HG02943 (cell line): Measurements from ENCODE around the gene GEMIN2.
"Not testable (repeated sequence)": the region's sequence is repeated elsewhere in the genome, so short reads cannot be mapped to it uniquely, and the experiment has no call there.

ENCODE experiments used
- ATAC-seq: cut with Tn5 transposase; IDR thresholded peaks from one replicate; pipeline ENCODE4 v1.9.1; 2021; ENCODE audit warnings: mild to moderate bottlenecking, low read depth, moderate library complexity; ENCODE audit not compliant: unreplicated experiment

Gene GEMIN2

GRCh38 chr14:39114073-39114838 lies at the start of gene GEMIN2:
TSS of gene GEMIN2 (plus strand) at chr14:39114323. CDS start at chr14:39114339, 16 bp downstream.
- peak; percentile 84 for ATAC-seq

GRCh38 chr14:39069169-39069805 lies 44.8 kb upstream of the GEMIN2 start:
- not testable (repeated sequence) for ATAC-seq

GRCh38 chr14:39069923-39070322 lies 44.2 kb upstream of the GEMIN2 start:
- no peak for ATAC-seq

- no peak for ATAC-seq
These were observed 43.0 kb upstream of the GEMIN2 start for GRCh38 chr14:39071096-39071495.

GRCh38 chr14:39080886-39081285 lies 33.2 kb upstream of the GEMIN2 start:
- no peak for ATAC-seq

- ATAC-seq: no peak
These were observed 31.0 kb upstream of the GEMIN2 start for GRCh38 chr14:39083127-39083526.

- no peak for ATAC-seq
These were observed 28.2 kb upstream of the GEMIN2 start for GRCh38 chr14:39085933-39086332.

- ATAC-seq: no peak
These were observed 26.6 kb upstream of the GEMIN2 start for GRCh38 chr14:39087493-39087892.

- ATAC-seq: no peak
These were observed 23.5 kb upstream of the GEMIN2 start for GRCh38 chr14:39090548-39091111.

GRCh38 chr14:39091716-39092115 lies 22.4 kb upstream of the GEMIN2 start:
- no peak for ATAC-seq

- ATAC-seq: no peak
These were observed 19.6 kb upstream of the GEMIN2 start for GRCh38 chr14:39094515-39094914.

GRCh38 chr14:39097159-39097558 lies 17.0 kb upstream of the GEMIN2 start:
- no peak for ATAC-seq

- not testable (repeated sequence) for ATAC-seq
These were observed 14.9 kb upstream of the GEMIN2 start for GRCh38 chr14:39099215-39099614.

GRCh38 chr14:39099748-39100147 lies 14.4 kb upstream of the GEMIN2 start:
- no peak for ATAC-seq

GRCh38 chr14:39102265-39102968 lies 11.7 kb upstream of the GEMIN2 start:
- ATAC-seq: peak; percentile 16

GRCh38 chr14:39102969-39103957 lies 10.9 kb upstream of the GEMIN2 start, which contains the start of gene SEC23A:
TSS of gene SEC23A (minus strand) at chr14:39103235. CDS start at chr14:39096118, 7,117 bp downstream.
- ATAC-seq: peak; percentile 90

- ATAC-seq: not testable (repeated sequence)
These were observed 9.9 kb upstream of the GEMIN2 start for GRCh38 chr14:39104078-39104801.

- ATAC-seq: no peak
These were observed 6.5 kb upstream of the GEMIN2 start for GRCh38 chr14:39107591-39107996.

- ATAC-seq: no peak
These were observed 5.3 kb upstream of the GEMIN2 start for GRCh38 chr14:39108791-39109190.
